ENCODE results near the gene PHACTR2.

GRCh38 chr6:143721642-143722041 is 43.9 kb downstream of the PHACTR2 start:
- TF ChIP-seq RAD21 (IDR thresholded peaks at IDR 0.05; ENCODE audit: low read depth) (no peak), TCF7L2 (IDR thresholded peaks at IDR 0.05; ENCODE audit: borderline replicate concordance, extremely low read depth, insufficient read depth, insufficient read length) (no peak), CTCF (IDR thresholded peaks at IDR 0.05 in 2 of 3, conservative IDR thresholded peaks at IDR 0.05 in 1 of 3; ENCODE audit: borderline replicate concordance in 1 of 3, insufficient read depth in 1 of 3, low read depth in 2 of 3, low read length in 2 of 3) (no peak), POLR2AphosphoS5 (IDR thresholded peaks at IDR 0.05; ENCODE audit: low read depth, low read length) (no peak)
